HG03045 (cell line): ENCODE data around the gene ATXN1.
A peak's percentile ranks its signal among the peaks of the same experiment; 100 is the strongest.
"Not testable (repeated sequence)": the region's sequence is repeated elsewhere in the genome, so short reads cannot be mapped to it uniquely, and the experiment has no call there.

Source experiments
- ATAC-seq: cut with Tn5 transposase; IDR thresholded peaks from one replicate; pipeline ENCODE4 v1.9.1; 2021; ENCODE audit warnings: mild to moderate bottlenecking, moderate library complexity; ENCODE audit not compliant: unreplicated experiment

Gene ATXN1

DNA sequence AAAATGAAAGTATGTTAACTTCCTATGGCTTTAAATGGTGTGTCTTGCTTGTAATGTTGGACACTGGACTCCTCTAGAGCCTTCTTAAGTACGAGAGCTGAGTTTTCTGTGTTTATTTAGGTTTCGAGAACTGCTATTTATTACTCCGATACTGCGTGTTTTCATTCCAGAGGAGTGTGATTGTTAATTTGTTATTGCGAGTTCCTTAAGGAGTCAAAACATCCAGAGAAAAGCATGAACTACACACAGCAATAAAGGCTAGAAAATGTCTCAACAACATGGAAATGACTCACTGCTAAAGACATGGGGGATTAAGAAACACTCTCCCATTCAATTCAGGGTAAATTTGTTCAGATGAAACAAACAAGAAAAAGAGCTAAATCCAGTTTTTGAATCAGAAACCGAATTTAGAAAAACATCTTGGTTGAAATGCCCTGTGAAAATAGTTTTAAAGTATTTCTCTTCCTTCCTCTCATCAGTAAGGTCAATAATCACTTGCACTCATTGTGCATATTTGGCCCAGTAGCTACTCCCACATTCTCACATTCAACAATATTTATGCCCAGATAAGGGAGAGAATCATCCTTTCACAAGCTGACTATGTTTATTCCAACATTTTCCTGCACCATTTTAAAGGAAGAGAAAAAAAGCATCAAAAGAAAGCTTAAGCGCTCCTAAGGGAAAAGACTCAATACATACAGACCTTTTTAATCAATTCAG is 36.0 kb downstream of the ATXN1 start:
- ATAC-seq, result no peak

DNA sequence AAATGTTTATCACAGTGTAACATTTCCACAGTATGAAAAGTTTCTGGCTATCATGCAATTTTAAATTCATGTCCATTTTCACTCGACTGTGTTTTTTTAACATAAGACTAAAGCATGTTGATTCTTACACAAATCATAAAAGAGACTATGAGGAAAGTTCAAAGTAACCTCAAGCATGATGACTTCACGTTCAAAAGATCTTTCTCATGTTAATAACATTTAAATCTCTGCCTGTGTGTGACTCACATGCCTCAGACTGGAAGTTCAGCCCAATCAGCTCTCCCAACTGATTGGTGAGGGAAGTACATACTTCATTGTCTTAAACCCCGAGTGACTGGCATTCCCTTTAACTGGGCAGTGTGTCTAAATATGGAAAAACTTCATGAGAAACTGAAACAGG is 37.4 kb downstream of the ATXN1 start:
- ATAC-seq, result no peak

DNA sequence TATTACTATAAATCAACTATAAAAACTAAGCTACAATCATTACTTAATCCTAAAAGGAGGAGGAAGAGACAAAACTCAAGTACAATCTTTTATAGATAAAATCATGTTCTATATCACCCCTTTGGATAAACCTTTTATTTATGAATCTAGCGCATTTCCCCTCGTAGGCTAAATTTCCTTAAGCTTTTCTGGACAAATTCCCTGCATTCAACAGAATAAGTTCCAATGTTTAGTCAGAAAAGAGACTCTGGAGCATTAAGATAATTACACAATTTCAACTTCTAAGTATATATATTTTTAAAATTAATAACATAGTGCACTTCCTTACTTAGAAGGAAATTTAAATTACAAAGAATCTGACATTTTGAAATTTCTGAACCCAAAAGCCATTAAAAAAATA is 37.9 kb downstream of the ATXN1 start:
- ATAC-seq, result no peak

DNA sequence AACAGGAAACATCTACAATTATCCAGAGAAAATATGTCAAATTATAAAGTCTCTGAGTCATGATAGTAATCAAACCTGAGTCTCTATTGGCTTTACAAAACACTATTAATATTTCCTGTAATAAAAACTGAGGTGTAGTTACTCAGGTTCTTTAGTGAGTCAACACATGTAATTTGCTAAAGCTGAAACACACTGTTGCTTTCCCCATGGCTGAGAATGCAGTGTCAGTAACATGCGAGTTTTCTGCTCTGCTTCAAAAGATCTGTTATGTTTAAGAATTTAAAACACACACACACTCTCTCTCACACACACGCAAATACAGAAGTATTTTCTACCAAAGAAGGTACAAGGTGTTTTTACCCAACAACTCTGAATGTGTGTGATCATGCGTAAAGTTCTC is 38.6 kb downstream of the ATXN1 start:
- no peak for ATAC-seq

- no peak for ATAC-seq
Measured at GRCh38 chr6:16721977-16722376, 39.3 kb downstream of the ATXN1 start.

DNA sequence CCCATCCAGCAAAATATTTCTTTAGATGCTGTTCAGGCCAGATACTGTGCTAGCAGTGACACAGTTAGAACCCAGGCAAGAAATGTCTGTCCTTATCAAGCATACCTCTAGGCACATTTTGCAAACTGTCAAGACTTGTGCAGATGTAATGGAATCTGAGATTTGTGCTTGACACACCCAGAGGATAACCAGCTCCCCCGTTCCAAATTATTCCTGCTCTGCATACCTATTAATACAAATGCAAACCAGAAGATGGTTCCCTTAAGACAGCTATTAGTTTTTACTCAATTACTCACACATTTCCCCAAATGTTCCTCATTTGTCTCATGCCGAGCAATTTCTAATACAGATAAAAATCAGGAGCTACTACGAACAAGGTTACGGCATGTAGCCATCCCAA is 40.4 kb downstream of the ATXN1 start:
- no peak for ATAC-seq

GRCh38 chr6:16719488-16719887 is 41.8 kb downstream of the ATXN1 start:
- no peak for ATAC-seq

- ATAC-seq, result no peak
Measured at GRCh38 chr6:16718356-16718755, 42.9 kb downstream of the ATXN1 start.

DNA sequence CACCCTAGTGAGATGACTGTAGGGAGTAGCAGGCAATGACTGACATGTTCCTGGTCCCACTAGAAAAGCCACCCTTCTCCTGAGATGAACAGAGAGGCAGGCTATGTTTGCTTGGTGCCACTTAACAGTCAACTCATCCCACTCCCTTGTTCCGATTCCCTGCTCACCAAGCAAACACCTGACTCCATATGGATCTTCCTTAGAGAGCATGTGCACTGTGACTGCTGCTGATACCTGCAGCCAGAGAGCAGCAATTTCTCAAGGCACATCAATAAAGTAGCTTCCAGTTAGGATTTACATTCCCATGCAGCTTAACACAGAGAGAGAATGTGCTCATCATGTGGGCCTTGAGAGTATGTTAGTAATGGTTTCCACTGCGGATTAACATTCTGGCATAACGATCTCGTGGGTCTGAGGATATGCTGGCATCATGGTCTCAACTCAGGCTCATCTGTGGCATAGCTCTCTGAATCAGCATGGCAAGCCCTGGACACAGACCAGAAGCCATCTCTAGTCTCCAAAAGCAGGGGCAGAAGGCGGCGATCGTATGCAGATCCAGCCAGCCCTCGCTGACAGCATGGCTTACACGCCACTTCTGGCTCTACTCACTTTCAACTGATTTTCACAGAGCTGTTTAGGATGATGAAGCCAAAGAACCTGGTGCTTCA is 43.9 kb downstream of the ATXN1 start:
- ATAC-seq, result no peak

DNA sequence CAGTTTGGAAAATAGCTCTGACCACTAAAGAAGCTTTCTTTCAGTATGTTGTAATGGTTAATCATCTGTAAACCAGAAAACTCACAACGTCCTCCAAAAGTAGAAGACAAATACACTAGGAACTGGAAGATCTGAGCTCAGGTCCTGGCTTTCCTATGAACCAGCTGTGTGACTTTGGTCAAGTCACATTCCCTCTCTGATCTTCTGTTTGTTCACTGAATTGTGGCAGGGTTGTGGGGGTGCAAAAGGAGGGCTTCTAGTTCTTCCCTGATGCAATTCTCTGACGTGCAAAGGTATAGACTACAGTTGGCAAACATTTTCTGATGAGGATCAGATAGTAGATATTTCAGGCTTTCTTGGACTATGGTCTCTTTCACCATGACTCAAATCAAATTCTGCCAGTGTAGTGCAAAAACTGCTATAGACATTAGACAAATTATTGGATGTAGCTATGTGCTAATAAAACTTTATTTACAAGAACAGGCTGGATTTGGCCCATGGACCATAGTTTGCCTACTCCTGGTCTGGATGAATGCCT is 44.9 kb downstream of the ATXN1 start:
- no peak for ATAC-seq

GRCh38 chr6:16713597-16713996 is 47.7 kb downstream of the ATXN1 start:
- ATAC-seq, result no peak

GRCh38 chr6:16712931-16713484 is 48.3 kb downstream of the ATXN1 start:
- ATAC-seq, result peak; percentile 27

DNA sequence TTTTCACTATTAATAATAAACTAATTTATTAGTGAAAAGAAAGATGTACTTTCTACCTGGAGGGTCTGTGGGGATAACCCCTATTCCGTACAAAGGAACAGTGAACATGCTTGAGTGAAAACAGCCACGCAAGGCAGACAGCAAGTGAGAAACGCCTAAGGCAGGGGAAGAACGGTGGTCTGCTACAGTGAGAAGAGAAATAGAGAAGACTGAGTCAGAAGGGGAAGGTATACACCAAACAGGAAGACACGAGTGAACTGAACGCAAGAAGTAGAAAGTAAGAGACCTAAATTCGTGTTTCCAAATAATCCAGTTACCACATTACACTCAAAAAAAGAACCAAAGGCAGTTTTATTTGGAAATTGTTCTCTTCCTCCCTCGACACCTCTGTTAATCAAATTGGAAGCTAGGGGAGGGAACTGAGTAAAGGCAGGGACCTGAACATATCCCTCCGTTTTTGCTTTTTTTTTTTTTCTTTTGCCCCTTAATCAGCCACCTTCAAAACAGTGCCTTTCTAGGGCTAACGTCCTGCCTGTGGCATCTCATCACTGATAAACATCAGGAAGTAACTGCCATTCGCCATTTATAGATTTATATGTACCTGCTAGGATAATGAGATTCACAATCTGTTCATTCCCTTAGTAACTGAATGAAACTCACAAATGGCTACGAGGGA is 48.9 kb downstream of the ATXN1 start:
- peak; percentile 64 for ATAC-seq

DNA sequence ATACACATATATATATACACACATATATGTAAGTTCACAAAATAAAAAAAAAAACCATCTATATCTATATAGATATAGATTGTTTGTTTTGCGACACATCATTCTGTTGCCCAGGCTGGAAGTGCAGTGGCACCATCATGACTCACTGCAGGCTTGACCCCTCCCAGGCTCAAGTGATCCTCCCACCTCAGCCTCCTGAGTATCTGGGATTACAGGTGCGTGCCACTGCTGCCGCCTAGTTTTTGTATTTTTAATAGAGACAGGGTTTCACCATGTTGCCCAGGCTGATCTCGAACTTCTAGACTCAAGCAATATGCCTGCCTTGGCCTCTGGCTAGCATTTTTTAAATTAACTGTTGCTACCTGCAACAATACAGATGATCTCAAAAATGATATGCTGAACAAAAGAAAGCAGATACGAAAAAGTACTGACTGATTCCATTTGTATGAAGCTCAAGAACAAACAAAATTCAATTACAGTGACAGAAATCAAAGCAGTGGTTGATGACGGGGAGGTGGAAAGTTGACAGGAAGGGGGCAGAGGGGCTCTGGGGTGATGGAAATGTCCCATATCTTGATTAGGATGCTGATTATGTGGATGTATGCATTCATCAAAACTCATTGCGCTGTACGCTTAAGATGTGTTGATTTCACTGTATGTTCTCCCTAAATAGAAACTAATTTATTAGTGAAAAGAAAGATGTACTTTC is 49.6 kb downstream of the ATXN1 start:
- no peak for ATAC-seq

DNA sequence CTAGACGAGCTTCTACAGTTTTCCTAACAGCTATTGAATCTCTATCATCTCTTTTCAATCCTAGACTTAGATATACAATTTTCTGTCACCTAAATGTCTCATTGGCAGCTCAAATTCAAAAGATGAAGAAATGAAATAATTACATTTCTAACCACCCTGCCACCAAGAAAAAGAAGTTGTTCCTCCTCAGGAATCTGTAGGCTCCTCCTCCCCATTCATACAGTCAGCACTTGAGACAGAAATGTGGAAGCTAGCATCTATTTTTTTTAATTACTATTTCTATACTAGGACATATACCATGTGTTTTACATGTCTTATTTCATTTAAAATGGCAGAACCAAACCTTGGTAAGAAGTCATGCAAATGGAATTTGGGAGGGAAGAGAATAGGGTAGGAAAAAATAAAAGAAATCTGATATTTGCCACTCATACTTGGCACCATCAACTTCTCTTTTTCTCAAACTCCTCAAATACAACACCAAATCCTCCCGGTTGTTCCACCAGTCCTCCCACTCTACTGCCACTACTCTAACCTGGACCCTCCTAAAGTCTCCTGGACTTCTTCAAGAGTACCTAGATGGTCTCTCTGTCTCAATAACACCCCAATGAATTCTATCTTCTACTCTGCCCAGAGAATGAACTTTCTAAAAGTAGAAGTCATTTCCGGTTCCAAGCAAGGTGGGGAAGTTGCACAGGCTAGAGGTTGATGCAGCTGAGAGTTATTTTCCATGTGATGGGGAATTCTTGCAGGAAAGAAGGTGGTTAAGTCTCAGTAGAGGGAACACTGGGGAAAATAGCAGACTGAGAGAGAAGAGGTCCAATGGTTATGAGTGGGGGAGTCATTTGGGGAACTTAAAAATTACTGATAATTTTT is 54.1 kb downstream of the ATXN1 start:
- no peak for ATAC-seq

- ATAC-seq, result not testable (repeated sequence)
Measured at GRCh38 chr6:16706491-16706890, 54.8 kb downstream of the ATXN1 start.

DNA sequence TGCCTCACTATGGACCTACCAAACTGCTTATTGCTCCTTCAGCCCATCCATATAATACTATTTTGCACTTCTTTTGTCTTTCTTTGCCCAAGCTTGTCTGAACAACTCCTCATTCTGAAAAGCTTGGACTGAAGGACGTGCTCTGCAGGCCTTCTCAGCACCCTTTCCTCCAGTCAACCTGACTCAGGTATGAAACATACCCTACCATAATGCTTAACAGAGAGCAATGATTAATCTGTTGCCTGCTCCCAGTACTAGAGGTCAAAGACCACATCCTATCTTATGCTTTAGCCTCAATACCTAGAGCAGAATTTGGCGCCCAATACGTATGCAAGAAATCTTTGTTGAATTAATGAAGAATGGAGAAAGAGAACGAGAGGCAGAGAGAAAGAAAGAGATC is 55.2 kb downstream of the ATXN1 start:
- no peak for ATAC-seq

- no peak for ATAC-seq
Measured at GRCh38 chr6:16705081-16705993, 55.9 kb downstream of the ATXN1 start.
